PC-9 (cell line): Measurements from ENCODE around the gene SSMEM1. TPM values are rescaled to one million over a fixed set of nuclear protein-coding genes. Genes with fewer than 3 reads are reported as not detected.

ENCODE experiments used
- BruUV-seq: library from RNA; stranded (reverse); fragments of 400-500 nt; replicated peaks from 2 replicates; lab custom pipeline; 2021; lab: Mats Ljungman, UMichigan
- CTCF ChIA-PET: fragments of 300-600 bp; sonication (Branson Sonifier 250); formaldehyde crosslinking; loops from one replicate; lab custom pipeline; 2022; ENCODE audit warnings: antibody characterized with exemption; lab: Charles Lee
- POLR2A ChIA-PET: fragments of 300-600 bp; sonication (Branson Sonifier 250); formaldehyde crosslinking; loops from one replicate; lab custom pipeline; 2022; ENCODE audit warnings: antibody characterized with exemption; ENCODE audit not compliant: unreplicated experiment; lab: Charles Lee
- DNase-seq, 2 experiments: peaks; one replicate each; pipeline versions ENCODE4 v3.0.0 to v3.0.0-alpha.2; 2015 to 2022; ENCODE audit warnings: mixed read lengths in 1 of 2
- H2AFZ ChIP-seq: fragments of 200-600 bp; sonication (generic); 2 replicates; pipeline ENCODE4 v1.8.1; 2017; ENCODE audit warnings: antibody characterized with exemption
- H3F3A ChIP-seq: fragments of 200-600 bp; sonication (generic); 2 replicates; pipeline ENCODE4 v1.8.1; 2017; ENCODE audit warnings: antibody characterized with exemption, mild to moderate bottlenecking, low read depth; ENCODE audit not compliant: insufficient read depth
- H3K27ac ChIP-seq: fragments of 200-600 bp; sonication (generic); 2 replicates; pipeline ENCODE4 v1.6.1; 2016; ENCODE audit warnings: mixed run types
- H3K27me3 ChIP-seq: fragments of 200-600 bp; sonication (generic); 2 replicates; pipeline ENCODE4 v1.6.1; 2016; ENCODE audit warnings: low read depth, mixed run types; ENCODE audit not compliant: insufficient read depth
- H3K36me3 ChIP-seq: fragments of 200-600 bp; sonication (generic); 2 replicates; pipeline ENCODE4 v1.6.1; 2016; ENCODE audit warnings: low read depth, mixed run types
- H3K4me1 ChIP-seq: fragments of 200-600 bp; sonication (generic); replicated peaks from 2 replicates; pipeline ENCODE4 v1.6.1; 2016; ENCODE audit warnings: mixed run types; ENCODE audit not compliant: insufficient read depth
- H3K4me2 ChIP-seq: fragments of 200-600 bp; sonication (generic); 2 replicates; pipeline ENCODE4 v1.6.1; 2017; ENCODE audit warnings: mixed run types
- H3K4me3 ChIP-seq: fragments of 200-600 bp; sonication (generic); 2 replicates; pipeline ENCODE4 v1.6.1; 2016; ENCODE audit warnings: mixed run types
- H3K79me2 ChIP-seq: fragments of 200-600 bp; sonication (generic); 2 replicates; pipeline ENCODE4 v1.6.1; 2017; ENCODE audit warnings: low read depth, mixed run types
- H3K9me2 ChIP-seq: fragments of 200-600 bp; sonication (generic); 2 replicates; pipeline ENCODE4 v1.8.1; 2017; ENCODE audit warnings: mild to moderate bottlenecking; ENCODE audit not compliant: insufficient read depth
- H3K9me3 ChIP-seq: fragments of 200-600 bp; sonication (generic); 2 replicates; pipeline ENCODE4 v1.8.1; 2016; ENCODE audit warnings: low read depth; ENCODE audit not compliant: insufficient read depth
- H4K20me1 ChIP-seq: fragments of 200-600 bp; sonication (generic); 2 replicates; pipeline ENCODE4 v1.8.1; 2017; ENCODE audit not compliant: insufficient read depth
- CTCF ChIP-seq: fragments of 200-600 bp; sonication (generic); conservative IDR thresholded peaks from 2 replicates; pipeline ENCODE4 v1.6.1; 2017; ENCODE audit warnings: mixed run types, antibody characterized with exemption, mild to moderate bottlenecking, moderate library complexity
- EZH2 ChIP-seq: fragments of 200-600 bp; sonication (generic); IDR thresholded peaks from 2 replicates; pipeline ENCODE4 v1.8.0; 2017; ENCODE audit warnings: antibody characterized with exemption, low read depth
- intact Hi-C: fragments of 100-400 bp; cut with micrococcal nuclease; formaldehyde crosslinking; loops from one replicate; pipeline ENCODE4 v1.10.0; 2022; ENCODE audit not compliant: unreplicated experiment
- total RNA-seq: library from RNA; stranded (reverse); gene quantifications from 2 replicates; pipeline ENCODE4 v1.2.3, GENCODE V29; 2021

SSMEM1 gene
- total RNA-seq, 1 experiment from 2014 or later, result not detected

DNA sequence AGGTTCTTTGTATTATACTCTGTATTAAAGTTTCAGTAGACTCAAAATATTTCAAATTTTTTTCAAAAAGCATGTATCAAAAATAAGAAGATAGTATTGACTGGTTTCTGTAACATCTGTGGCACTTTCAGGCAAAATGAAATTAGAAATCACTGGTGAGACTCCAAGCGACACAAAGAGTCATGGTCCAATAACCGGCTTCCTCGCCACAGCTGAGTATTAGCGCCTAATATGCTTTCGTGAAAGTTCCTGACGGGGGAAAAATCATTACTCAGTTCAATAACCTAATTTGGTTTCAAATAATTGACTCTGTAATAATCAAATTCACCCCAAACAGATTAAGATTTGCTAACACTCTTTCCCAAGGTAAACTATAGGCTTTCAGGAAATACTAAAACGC, 15.9 kb upstream of the SSMEM1 start:
- TF ChIP-seq CTCF (no peak), EZH2 (no peak)
- Histone ChIP-seq H4K20me1 (no peaks in the 10 kb centered on the region), H3K36me3 (peaks cover 10% of the 10 kb centered on the region), H3K27me3 (no peaks in the 10 kb centered on the region), H3K79me2 (no peaks in the 10 kb centered on the region), H3K9me3 (no peaks in the 10 kb centered on the region), H3K4me3 (no peak overlapping the region), H3K27ac (no peak overlapping the region), H3F3A (no peaks in the 10 kb centered on the region), H2AFZ (no peak overlapping the region), H3K4me1 (no peaks in the 10 kb centered on the region), H3K9me2 (no peaks in the 10 kb centered on the region), H3K4me2 (no peak overlapping the region)
- no peak for DNase-seq
- CTCF ChIA-PET, result no interaction called here
- POLR2A ChIA-PET, result interaction anchor here (0.6 kb wide), 1 partner anchor 427 kb away, joined by 3 read pairs; no protein-coding TSS in a partner anchor
- intact Hi-C loops, result no loop called here
- BruUV-seq, result no TSS peak

DNA sequence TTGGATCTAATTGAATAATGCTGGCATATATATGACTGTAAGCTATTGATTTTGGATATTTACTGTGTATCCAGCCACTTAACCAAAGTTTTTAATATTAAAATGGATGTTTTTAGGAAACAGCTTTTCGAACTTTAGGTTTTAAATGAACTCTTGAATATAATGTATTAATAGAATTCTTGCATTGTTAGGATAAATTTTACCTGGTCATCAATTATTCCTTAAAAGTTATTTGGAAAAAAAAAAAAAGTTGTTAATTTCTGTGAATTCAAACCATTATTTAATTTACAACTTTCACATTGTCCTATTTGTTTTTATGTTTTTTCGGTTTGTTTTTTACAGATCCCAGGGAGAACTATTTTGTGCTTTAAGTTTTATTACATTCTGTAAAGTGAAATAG, 12.3 kb upstream of the SSMEM1 start:
- no peaks in the 10 kb centered on the region for H4K20me1 ChIP-seq
- no peak overlapping the region for H3K4me3 ChIP-seq
- no peak overlapping the region for H2AFZ ChIP-seq
- POLR2A ChIA-PET, result interaction anchor here (0.6 kb wide), 1 partner anchor 558 kb away, joined by 4 read pairs; no protein-coding TSS in a partner anchor
- no peaks in the 10 kb centered on the region for H3K9me2 ChIP-seq
- H3K79me2 ChIP-seq, result no peaks in the 10 kb centered on the region
- H3K9me3 ChIP-seq, result no peaks in the 10 kb centered on the region
- CTCF ChIA-PET, result no interaction called here
- no peak for DNase-seq
- TF ChIP-seq CTCF (no peak), EZH2 (no peak)
- H3K36me3 ChIP-seq, result peaks cover 31% of the 10 kb centered on the region
- no peak overlapping the region for H3K27ac ChIP-seq
- no peaks in the 10 kb centered on the region for H3K27me3 ChIP-seq
- no TSS peak for BruUV-seq
- no peaks in the 10 kb centered on the region for H3F3A ChIP-seq
- intact Hi-C loops, result no loop called here
- H3K4me2 ChIP-seq, result no peak overlapping the region
- no peaks in the 10 kb centered on the region for H3K4me1 ChIP-seq

GRCh38 chr7:130196476-130196875, 11.2 kb upstream of the SSMEM1 start:
- Histone ChIP-seq H3K4me3 (no peak overlapping the region), H3K79me2 (no peaks in the 10 kb centered on the region), H3K27me3 (no peaks in the 10 kb centered on the region), H3K36me3 (peaks cover 38% of the 10 kb centered on the region), H2AFZ (no peak overlapping the region), H3K4me1 (no peaks in the 10 kb centered on the region), H3K9me3 (no peaks in the 10 kb centered on the region), H3K4me2 (no peak overlapping the region), H3F3A (no peaks in the 10 kb centered on the region), H3K27ac (no peak overlapping the region), H4K20me1 (no peaks in the 10 kb centered on the region), H3K9me2 (no peaks in the 10 kb centered on the region)
- BruUV-seq, result no TSS peak
- ChIA-PET CTCF (no interaction called here), POLR2A (no interaction called here)
- TF ChIP-seq CTCF (no peak), EZH2 (no peak)
- intact Hi-C loops, result no loop called here
- DNase-seq, result no peak
